Karpas-422 (cell line): ENCODE results near the gene KCNA5. TPM values are rescaled to one million over a fixed set of nuclear protein-coding genes. Genes with fewer than 3 reads are reported as not detected.

ENCODE experiments used
- DNase-seq: peaks from one replicate; pipeline ENCODE4 v3.0.0-alpha.2; 2015
- H2AFZ ChIP-seq: fragments of 200-600 bp; sonication (generic); 2 replicates; pipeline ENCODE4 v1.6.1; 2014; ENCODE audit warnings: antibody characterized with exemption, low read length, mixed read lengths
- H3K27ac ChIP-seq: fragments of 200-600 bp; sonication (generic); 2 replicates; pipeline ENCODE4 v1.5.1; 2014; ENCODE audit warnings: mild to moderate bottlenecking, low read length, moderate library complexity
- H3K27me3 ChIP-seq: fragments of 200-600 bp; sonication (generic); 2 replicates; pipeline ENCODE4 v1.6.1; 2014; ENCODE audit warnings: low read length, mixed read lengths
- H3K36me3 ChIP-seq: fragments of 200-600 bp; sonication (generic); 2 replicates; pipeline ENCODE4 v1.6.1; 2014; ENCODE audit warnings: low read length, mixed read lengths; ENCODE audit not compliant: insufficient read depth
- H3K4me1 ChIP-seq: fragments of 200-600 bp; sonication (generic); 2 replicates; pipeline ENCODE4 v1.6.1; 2014; ENCODE audit warnings: mild to moderate bottlenecking, low read length, mixed read lengths
- H3K4me2 ChIP-seq: fragments of 200-600 bp; sonication (generic); 2 replicates; pipeline ENCODE4 v1.6.1; 2014; ENCODE audit warnings: low read length, low read depth, mild to moderate bottlenecking; ENCODE audit not compliant: poor library complexity, severe bottlenecking
- H3K4me3 ChIP-seq: fragments of 200-600 bp; sonication (generic); 2 replicates; pipeline ENCODE4 v1.5.1; 2014; ENCODE audit warnings: mild to moderate bottlenecking, antibody characterized with exemption, low read length, mixed read lengths
- H3K79me2 ChIP-seq: fragments of 200-600 bp; sonication (generic); 2 replicates; pipeline ENCODE4 v1.6.1; 2014; ENCODE audit warnings: mild to moderate bottlenecking, low read length, mixed read lengths
- H3K9ac ChIP-seq: fragments of 200-600 bp; sonication (generic); 2 replicates; pipeline ENCODE4 v1.6.0; 2014; ENCODE audit warnings: low read length
- H3K9me2 ChIP-seq: fragments of 200-600 bp; sonication (generic), shearing (Covaris generic); replicated peaks from 2 replicates; pipeline ENCODE4 v1.6.0; 2014; ENCODE audit warnings: mild to moderate bottlenecking, low read length, moderate library complexity; ENCODE audit not compliant: insufficient read depth
- H3K9me3 ChIP-seq: fragments of 300-700, 200-600 bp; sonication (generic); 2 replicates; pipeline ENCODE4 v1.6.1; 2014; ENCODE audit warnings: low read length, mixed read lengths
- H4K20me1 ChIP-seq: fragments of 200-600 bp; sonication (generic); 2 replicates; pipeline ENCODE4 v1.6.1; 2014; ENCODE audit warnings: mild to moderate bottlenecking, antibody characterized with exemption, low read length, low read depth; ENCODE audit not compliant: insufficient read depth
- total RNA-seq: library from RNA; depleted of rRNA; stranded (reverse); fragments of >200 nt; shearing (Covaris generic); gene quantifications from 2 replicates; pipeline ENCODE4 v1.2.3, GENCODE V29; 2014; ENCODE audit warnings: low replicate concordance

The KCNA5 gene
- total RNA-seq, 1 experiment from 2014 or later = not detected

DNA sequence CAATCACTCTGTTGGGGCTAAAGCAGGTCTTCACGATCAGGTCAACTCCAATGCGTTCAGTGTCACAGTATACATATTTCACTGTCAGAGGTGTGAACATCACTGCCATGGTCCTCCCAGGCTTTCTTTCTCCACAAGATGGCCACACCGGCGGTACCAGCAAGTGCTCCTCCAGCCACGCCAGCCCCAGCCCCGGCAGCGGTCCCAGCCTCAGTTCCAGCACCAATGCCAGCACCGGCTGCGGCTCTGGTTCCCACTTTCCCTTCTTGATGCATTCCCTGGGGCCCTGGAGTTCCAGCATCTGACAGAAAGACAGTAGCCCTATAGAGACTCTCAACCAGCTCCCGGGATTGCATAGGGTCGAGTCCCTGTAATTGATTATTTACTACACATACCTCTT lies 10.9 kb upstream of the KCNA5 start:
- Histone ChIP-seq H3K9ac (no peak overlapping the region), H3K4me1 (no peaks in the 10 kb centered on the region), H2AFZ (no peak overlapping the region)

DNA sequence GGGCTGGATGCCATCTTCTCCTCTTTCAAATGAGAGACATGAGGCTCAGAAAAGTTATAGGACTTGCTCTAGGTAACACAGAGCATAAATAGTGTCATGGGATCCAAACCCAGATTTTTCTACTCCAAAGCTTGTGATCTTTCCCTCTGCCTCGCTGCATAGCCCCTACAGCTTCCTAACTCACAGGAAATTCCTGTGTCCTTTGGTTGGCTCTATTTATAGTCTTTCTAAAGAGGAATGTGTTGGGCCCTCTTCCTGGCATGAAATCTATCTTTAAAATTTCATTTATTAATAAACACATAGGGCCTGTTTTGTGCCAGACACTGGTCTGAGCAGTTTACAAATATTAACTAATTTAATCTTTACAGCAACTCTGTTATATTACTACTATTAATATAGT lies 9.8 kb upstream of the KCNA5 start:
- no peak overlapping the region for H3K9ac ChIP-seq

More for the DNA sequence above, 10.9 kb upstream of the KCNA5 start:
- Histone ChIP-seq H3K27me3 (no peaks in the 10 kb centered on the region), H4K20me1 (no peaks in the 10 kb centered on the region), H3K9me3 (no peaks in the 10 kb centered on the region), H3K36me3 (no peaks in the 10 kb centered on the region), H3K9me2 (no peaks in the 10 kb centered on the region), H3K79me2 (no peaks in the 10 kb centered on the region), H3K27ac (no peak overlapping the region), H3K4me2 (no peak overlapping the region), H3K4me3 (no peak overlapping the region)
- DNase-seq = no peak

GRCh38 chr12:5034603-5035002 lies 9.1 kb upstream of the KCNA5 start:
- no peak for DNase-seq
- Histone ChIP-seq H3K4me2 (no peak overlapping the region), H3K27ac (no peak overlapping the region)

More for the DNA sequence above, 9.8 kb upstream of the KCNA5 start:
- Histone ChIP-seq H3K36me3 (no peaks in the 10 kb centered on the region), H3K79me2 (no peaks in the 10 kb centered on the region), H3K27ac (no peak overlapping the region), H4K20me1 (no peaks in the 10 kb centered on the region), H3K4me1 (no peaks in the 10 kb centered on the region), H2AFZ (no peak overlapping the region), H3K9me3 (no peaks in the 10 kb centered on the region), H3K9me2 (no peaks in the 10 kb centered on the region), H3K4me3 (no peak overlapping the region), H3K4me2 (no peak overlapping the region), H3K27me3 (no peaks in the 10 kb centered on the region)
- no peak for DNase-seq

DNA sequence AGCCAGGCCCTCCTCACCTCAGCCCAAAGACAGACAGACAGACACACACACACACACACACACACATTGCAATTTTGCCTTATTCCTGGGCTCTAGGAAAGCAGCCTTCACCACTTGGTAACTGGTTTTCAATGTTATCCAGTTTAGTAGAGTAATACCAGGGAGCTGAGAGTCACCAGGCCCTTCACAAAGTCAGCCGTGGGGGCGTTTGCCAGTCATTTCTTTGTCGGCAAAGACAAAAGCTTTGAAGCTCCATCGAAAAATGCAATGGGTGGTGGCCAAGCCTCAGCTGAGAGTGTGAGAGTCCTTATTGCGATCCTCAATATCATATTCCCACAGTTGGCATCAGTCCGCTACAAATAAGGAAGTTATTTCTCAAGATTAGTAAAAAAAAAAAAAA lies 8.1 kb upstream of the KCNA5 start:
- Histone ChIP-seq H3K4me1 (no peaks in the 10 kb centered on the region), H3K9ac (no peak overlapping the region)

More at GRCh38 chr12:5034603-5035002, 9.1 kb upstream of the KCNA5 start:
- Histone ChIP-seq H3K4me3 (no peak overlapping the region), H2AFZ (no peak overlapping the region), H3K36me3 (no peaks in the 10 kb centered on the region), H4K20me1 (no peaks in the 10 kb centered on the region), H3K9me2 (no peaks in the 10 kb centered on the region), H3K9ac (no peak overlapping the region), H3K4me1 (no peaks in the 10 kb centered on the region), H3K79me2 (no peaks in the 10 kb centered on the region), H3K9me3 (no peaks in the 10 kb centered on the region), H3K27me3 (no peaks in the 10 kb centered on the region)

GRCh38 chr12:5036031-5036430 lies 7.6 kb upstream of the KCNA5 start:
- H3K4me2 ChIP-seq = no peak overlapping the region
- H3K9me3 ChIP-seq = no peaks in the 10 kb centered on the region
- H3K9ac ChIP-seq = no peak overlapping the region
- no peak overlapping the region for H3K4me3 ChIP-seq
- H3K27ac ChIP-seq = no peak overlapping the region
- no peaks in the 10 kb centered on the region for H3K9me2 ChIP-seq
- H3K27me3 ChIP-seq = no peaks in the 10 kb centered on the region
- no peaks in the 10 kb centered on the region for H3K36me3 ChIP-seq
- H2AFZ ChIP-seq = no peak overlapping the region
- no peaks in the 10 kb centered on the region for H3K79me2 ChIP-seq
- DNase-seq = no peak
- H4K20me1 ChIP-seq = no peaks in the 10 kb centered on the region
- H3K4me1 ChIP-seq = no peaks in the 10 kb centered on the region

More for the DNA sequence above, 8.1 kb upstream of the KCNA5 start:
- Histone ChIP-seq H3K4me3 (no peak overlapping the region), H3K27me3 (no peaks in the 10 kb centered on the region), H3K9me2 (no peaks in the 10 kb centered on the region), H3K27ac (no peak overlapping the region), H4K20me1 (no peaks in the 10 kb centered on the region), H3K4me2 (no peak overlapping the region), H3K36me3 (no peaks in the 10 kb centered on the region), H2AFZ (no peak overlapping the region), H3K79me2 (no peaks in the 10 kb centered on the region), H3K9me3 (no peaks in the 10 kb centered on the region)
- no peak for DNase-seq

GRCh38 chr12:5037795-5038357 lies 5.8 kb upstream of the KCNA5 start:
- H2AFZ ChIP-seq = no peak overlapping the region
- H3K9me3 ChIP-seq = no peaks in the 10 kb centered on the region
- no peaks in the 10 kb centered on the region for H3K27me3 ChIP-seq
- H3K9ac ChIP-seq = no peak overlapping the region
- no peaks in the 10 kb centered on the region for H3K79me2 ChIP-seq
- no peaks in the 10 kb centered on the region for H3K36me3 ChIP-seq
- DNase-seq = no peak
- H3K4me2 ChIP-seq = no peak overlapping the region
- H3K4me1 ChIP-seq = no peaks in the 10 kb centered on the region
- H3K4me3 ChIP-seq = no peak overlapping the region
- H3K27ac ChIP-seq = no peak overlapping the region
- no peaks in the 10 kb centered on the region for H4K20me1 ChIP-seq
- H3K9me2 ChIP-seq = no peaks in the 10 kb centered on the region

GRCh38 chr12:5038781-5039311 lies 4.8 kb upstream of the KCNA5 start:
- Histone ChIP-seq H3K9me3 (no peaks in the 10 kb centered on the region), H3K9ac (no peak overlapping the region), H2AFZ (no peak overlapping the region), H3K9me2 (no peaks in the 10 kb centered on the region), H3K4me1 (no peaks in the 10 kb centered on the region), H3K27me3 (no peaks in the 10 kb centered on the region), H4K20me1 (no peaks in the 10 kb centered on the region), H3K36me3 (no peaks in the 10 kb centered on the region), H3K27ac (no peak overlapping the region), H3K4me2 (no peak overlapping the region), H3K79me2 (no peaks in the 10 kb centered on the region), H3K4me3 (no peak overlapping the region)
- no peak for DNase-seq

GRCh38 chr12:5039815-5040214 lies 3.9 kb upstream of the KCNA5 start:
- Histone ChIP-seq H3K9ac (no peak overlapping the region), H3K79me2 (no peaks in the 10 kb centered on the region), H3K4me3 (no peak overlapping the region), H4K20me1 (no peaks in the 10 kb centered on the region), H3K36me3 (no peaks in the 10 kb centered on the region), H2AFZ (no peak overlapping the region), H3K4me1 (no peaks in the 10 kb centered on the region), H3K9me2 (no peaks in the 10 kb centered on the region), H3K4me2 (no peak overlapping the region), H3K27ac (no peak overlapping the region), H3K27me3 (no peaks in the 10 kb centered on the region), H3K9me3 (no peaks in the 10 kb centered on the region)
- no peak for DNase-seq
